Heart left ventricle (tissue), 13 donors: ENCODE measurements around the gene EVA1A.

Source experiments
- POLR2A ChIP-seq, 2 donors: fragments of 450-650 bp; IDR thresholded peaks; one replicate each; pipeline ENCODE4 v1.6.1; 2017; ENCODE audit warnings: antibody characterized with exemption in 2 of 2, mild to moderate bottlenecking in 2 of 2, moderate library complexity in 2 of 2
- TF ChIP-seq, protein P1 (sequence below), 12 donors: fragments of 200-600 bp; sonication (generic) in 4 of 12; IDR thresholded peaks; one replicate each; pipeline versions ENCODE4 v1.5.0 to v1.8.0; 2018 to 2022; ENCODE audit warnings: antibody characterized with exemption in 12 of 12, mild to moderate bottlenecking in 5 of 12
- donor health status: ischemic (EF 13 %, LVEDD 7.1; RV severe dilation, severe dysfunction).
- donor health status: DM: no; HTN: yes; CAD: no.
- donor health status: DM: no; HTN: no; CAD: no.
- donor health status: ischemic (EF 25% LVEDD 6.9; RV normal size, moderate dysfunction).
- donor health status: ischemic (EF 25% LVEDD 5.7; RV mildly dilated, moderate dysfunction).
- donor health status: ischemic (EF 35%, LVEDD 5.7; RV mildly dilated, moderate dysfunction).
- donor health status: nonischemic (EF 11% LVEDD 7.7; RV severe dilation, severe dysfunction).
- donor health status: DM: yes; HTN: yes; CAD: no.
- donor health status: PGD.
- donor health status: ischemic (EF 29% LVEDD 5.4; RV normal size, mild dysfunction).
- donor health status: nonischemic (EF 23%, LVEDD 6.1; RV moderate dilation, normal function).

DNA sequence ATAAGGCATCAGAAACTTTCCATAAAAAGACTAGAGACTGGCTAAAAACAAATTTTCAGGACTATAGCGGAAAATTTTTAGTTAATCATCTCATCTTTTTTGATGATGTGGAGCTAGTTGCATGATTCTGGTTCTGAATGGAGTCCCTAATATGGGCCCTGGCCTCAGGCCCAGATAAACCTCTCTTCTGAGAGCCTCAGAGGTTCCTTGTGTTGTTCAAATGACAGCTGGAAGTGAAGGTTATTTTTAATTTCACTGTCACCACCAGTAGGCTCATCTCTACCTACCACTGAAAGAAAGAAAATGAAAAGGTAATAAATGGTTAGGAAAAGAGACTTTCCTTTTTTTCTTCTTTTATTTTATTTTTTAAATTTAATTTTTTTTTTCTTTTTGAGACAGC, 75.9 kb downstream of the EVA1A start:
- TF ChIP-seq, protein P1, sequence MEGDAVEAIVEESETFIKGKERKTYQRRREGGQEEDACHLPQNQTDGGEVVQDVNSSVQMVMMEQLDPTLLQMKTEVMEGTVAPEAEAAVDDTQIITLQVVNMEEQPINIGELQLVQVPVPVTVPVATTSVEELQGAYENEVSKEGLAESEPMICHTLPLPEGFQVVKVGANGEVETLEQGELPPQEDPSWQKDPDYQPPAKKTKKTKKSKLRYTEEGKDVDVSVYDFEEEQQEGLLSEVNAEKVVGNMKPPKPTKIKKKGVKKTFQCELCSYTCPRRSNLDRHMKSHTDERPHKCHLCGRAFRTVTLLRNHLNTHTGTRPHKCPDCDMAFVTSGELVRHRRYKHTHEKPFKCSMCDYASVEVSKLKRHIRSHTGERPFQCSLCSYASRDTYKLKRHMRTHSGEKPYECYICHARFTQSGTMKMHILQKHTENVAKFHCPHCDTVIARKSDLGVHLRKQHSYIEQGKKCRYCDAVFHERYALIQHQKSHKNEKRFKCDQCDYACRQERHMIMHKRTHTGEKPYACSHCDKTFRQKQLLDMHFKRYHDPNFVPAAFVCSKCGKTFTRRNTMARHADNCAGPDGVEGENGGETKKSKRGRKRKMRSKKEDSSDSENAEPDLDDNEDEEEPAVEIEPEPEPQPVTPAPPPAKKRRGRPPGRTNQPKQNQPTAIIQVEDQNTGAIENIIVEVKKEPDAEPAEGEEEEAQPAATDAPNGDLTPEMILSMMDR (IDR thresholded peaks at IDR 0.05) = no peak
- TF ChIP-seq POLR2A (IDR thresholded peaks at IDR 0.05) = no peak
